ENCODE measurements around the gene OCSTAMP.

Gene OCSTAMP, protein sequence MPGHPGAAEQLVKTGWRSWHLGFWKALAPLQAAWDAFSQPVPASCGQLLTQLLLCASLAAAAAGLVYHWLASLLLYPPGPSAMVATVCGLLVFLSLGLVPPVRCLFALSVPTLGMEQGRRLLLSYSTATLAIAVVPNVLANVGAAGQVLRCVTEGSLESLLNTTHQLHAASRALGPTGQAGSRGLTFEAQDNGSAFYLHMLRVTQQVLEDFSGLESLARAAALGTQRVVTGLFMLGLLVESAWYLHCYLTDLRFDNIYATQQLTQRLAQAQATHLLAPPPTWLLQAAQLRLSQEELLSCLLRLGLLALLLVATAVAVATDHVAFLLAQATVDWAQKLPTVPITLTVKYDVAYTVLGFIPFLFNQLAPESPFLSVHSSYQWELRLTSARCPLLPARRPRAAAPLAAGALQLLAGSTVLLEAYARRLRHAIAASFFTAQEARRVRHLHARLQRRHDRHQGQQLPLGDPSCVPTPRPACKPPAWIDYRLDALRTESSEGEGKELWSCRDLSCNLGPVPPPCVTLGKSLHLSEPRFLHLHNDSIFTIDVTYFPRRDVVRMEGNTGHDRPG

DNA sequence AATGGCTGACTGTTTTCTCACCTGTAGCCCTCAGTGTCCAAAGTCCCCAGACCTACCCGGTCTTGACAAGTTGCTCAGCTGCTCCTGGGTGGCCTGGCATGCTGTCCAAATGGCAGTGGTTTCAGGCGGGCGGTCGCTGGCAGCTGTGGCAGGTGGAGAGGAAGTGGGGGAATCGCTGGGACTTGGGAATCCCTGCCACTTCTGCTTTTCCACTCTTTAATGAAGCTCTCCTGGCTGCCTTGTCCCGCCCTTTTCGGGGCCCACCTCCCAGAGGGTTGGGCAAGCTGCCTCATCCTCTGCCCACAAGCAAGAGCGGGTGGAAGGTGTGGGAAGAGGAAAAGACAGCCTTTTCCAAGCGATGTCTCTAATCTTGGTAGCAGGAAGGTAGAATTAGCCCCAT, at the start of gene OCSTAMP:
OCSTAMP (minus strand) TSS at position 194 of the 400 bp plus-strand sequence; CDS start at position 100, 94 bp downstream.
- DNase-seq (ENCODE audit: low read depth in 3 of 3, low spot score in 1 of 3), result no peak

DNA sequence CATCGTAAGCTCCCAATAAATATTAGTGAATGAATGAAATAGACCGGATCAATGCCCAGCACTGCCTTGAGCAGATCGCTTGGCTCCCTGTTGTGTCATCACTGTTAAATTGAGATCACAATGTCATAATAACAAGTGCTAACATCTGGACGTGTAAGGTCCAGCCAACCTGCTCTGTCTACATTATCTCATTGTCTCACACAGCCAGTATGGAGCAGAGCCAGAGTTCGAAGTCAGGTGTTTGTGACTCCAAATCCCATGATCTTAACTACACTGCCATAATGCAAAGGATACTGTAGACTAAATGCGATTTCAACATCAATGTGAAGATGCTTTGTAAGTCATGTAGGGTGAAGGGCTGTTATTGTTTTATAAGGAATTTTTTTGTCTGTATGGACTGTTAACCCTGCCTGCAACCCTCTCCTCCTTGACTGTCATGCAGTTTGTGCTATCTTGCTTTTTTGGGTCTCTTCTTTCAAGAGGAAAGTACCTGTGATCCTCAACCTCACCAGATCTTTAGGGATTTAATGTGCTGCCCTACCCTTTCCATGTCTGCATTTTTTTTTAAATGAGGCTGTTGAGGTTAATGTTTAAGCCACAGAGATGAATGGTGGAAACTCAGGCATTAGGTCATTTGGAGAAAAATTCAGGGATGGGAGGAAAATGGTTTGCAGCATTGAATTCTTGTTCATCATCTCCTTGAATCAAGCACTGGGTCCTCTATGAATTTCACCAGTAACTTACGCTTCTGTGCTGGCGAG, 49.0 kb upstream of the OCSTAMP start:
- DNase-seq (ENCODE audit: low read depth in 3 of 3, low spot score in 1 of 3), result no peak

DNA sequence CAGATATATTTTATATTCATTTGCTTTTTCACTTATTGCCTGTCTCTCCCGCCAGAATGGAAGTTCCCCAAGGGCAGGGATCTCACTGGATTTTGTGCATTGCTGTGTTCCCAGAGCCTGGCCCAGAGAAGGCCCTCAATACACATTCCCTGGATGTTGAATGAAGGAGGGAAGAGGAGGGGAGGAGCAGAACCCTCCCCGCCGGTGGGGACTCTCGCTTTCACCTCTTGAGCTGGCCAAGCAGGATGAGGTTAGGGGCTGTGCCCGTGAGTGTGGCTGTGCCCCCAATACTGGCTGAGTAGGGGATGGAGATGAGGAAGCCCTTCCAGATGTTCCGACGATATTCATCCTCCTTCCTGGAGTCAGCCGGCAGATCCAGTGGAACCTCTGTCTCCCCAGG, 45.5 kb upstream of the OCSTAMP start:
- DNase-seq (ENCODE audit: low read depth in 3 of 3, low spot score in 1 of 3), result no peak

DNA sequence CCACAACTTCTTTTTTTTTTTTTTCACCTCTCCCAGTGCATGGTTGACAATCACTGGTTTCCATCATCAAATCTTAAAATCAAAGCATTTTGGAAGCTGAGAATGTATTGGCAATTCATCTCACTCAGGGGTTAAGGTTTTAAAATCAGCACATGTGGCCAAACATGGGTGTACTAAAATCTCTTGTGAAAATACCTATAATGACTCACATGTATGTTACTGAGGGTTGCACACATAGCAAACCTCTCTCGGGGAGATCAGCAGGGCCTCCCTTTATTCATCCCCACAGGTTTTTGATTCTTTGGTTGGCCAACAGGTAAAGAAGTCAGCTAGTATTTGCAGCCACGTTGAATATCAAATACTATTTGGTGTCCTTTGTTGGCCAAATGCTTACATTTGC, 44.3 kb upstream of the OCSTAMP start:
- DNase-seq (ENCODE audit: low read depth in 3 of 3, low spot score in 1 of 3), result no peak

- no peak for DNase-seq (ENCODE audit: low read depth in 3 of 3, low spot score in 1 of 3)
Observed at GRCh38 chr20:46592580-46593362, 42.3 kb upstream of the OCSTAMP start.

- DNase-seq (ENCODE audit: low read depth in 3 of 3, low spot score in 1 of 3), result no peak
Observed at GRCh38 chr20:46590443-46590842, 40.0 kb upstream of the OCSTAMP start.

GRCh38 chr20:46588532-46589511, 38.4 kb upstream of the OCSTAMP start:
- no peak for DNase-seq (ENCODE audit: low read depth in 3 of 3, low spot score in 1 of 3)

DNA sequence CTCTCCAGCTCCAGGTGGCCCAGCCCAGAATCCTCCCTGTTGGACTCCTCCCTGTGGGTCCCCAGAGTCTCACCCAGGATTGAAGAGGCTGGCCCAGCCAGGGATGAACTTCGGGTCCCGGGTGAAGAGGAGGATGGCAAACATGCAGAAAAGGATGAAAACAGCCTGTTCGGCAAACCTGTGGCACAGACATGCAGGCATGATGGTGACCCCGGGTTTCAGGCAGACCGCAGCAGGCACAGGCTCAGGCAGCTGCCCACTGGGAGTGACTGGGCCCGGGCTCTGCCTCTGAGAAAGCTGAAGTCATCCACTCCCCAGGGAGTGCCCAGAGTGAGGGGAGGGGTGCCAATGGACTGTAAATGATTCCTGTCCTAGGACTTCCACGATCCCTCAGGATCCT, 37.5 kb upstream of the OCSTAMP start:
- no peak for DNase-seq (ENCODE audit: low read depth in 3 of 3, low spot score in 1 of 3)

- DNase-seq (ENCODE audit: low read depth in 3 of 3, low spot score in 1 of 3), result no peak
Observed at GRCh38 chr20:46586724-46587123, 36.3 kb upstream of the OCSTAMP start.

GRCh38 chr20:46584508-46584907, 34.1 kb upstream of the OCSTAMP start:
- DNase-seq (ENCODE audit: low read depth in 3 of 3, low spot score in 1 of 3), result no peak

DNA sequence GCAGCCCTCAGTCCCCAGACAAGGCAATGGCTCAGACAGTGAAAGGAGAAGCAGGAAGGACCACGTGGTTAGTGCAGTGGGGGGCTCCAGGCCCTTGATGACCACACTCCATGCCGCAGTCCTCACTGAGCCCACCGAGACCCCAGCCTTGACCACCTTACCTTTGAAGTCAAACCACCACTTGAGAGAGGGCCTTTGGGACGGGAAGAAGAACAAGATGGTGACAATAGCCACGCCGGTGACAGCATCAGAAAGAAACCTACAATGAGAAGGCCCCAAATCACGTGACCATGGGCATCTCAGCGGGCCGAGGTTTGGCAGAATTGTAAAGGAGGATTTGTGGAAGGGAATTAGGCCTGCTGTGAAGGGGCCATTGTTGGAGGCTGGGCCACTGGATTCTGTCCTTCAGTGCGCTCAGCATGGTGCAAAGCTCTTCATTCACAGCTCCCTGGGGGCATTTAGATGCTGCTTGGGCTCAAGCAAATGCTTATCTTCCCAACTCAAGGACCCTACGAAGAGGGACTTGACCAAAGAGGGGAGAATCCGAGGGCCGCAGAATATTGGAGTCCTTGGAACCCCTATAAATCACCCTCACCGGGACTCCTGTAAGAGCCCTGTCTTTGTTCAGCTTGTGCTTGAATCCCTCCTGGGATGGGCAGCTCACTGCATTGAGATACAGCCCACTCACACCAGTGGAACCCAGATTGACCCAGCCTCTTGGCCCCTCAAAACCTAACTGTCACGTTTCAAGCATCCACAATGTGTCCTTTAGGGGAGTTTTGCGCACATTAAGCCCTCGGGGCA, 33.2 kb upstream of the OCSTAMP start:
- no peak for DNase-seq (ENCODE audit: low read depth in 3 of 3, low spot score in 1 of 3)

DNA sequence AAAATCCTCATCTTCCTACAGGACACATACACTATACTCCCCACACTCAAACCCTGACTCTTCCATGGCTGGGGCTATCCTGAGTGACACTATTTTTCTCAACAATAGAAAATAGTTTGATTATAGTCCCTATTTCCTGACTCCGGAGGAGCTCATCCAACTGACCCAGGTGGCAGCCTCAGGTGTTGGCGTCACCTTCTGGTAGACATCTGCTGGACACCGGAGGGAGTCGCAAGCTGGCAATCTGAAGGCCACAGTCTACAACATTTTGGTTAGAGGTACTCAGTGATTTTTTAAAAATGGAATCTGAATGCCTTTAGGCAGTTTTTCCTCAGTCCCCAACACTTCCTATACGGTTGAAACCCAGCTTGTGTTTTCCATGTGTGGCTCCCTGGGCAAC, 32.2 kb upstream of the OCSTAMP start:
- DNase-seq (ENCODE audit: low read depth in 3 of 3, low spot score in 1 of 3), result no peak

DNA sequence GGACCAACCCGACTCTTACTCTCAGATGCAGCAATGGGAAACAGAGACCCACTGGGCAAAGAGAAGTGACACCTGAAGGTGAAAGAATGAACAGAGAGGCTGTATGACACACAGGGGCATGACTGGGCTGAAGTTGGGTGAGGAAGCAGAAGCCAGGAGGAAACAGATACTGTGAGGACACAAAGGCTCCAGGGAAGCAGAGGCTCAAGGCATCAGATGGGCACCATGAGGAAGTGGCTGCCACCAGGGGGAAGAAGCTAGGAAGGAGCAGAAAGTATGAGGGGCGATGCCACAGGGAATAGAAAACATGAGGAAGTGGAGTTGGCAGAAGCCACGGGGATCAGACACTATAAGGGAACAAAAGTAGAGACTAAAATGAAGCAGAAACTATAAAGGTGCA, 30.9 kb upstream of the OCSTAMP start:
- no peak for DNase-seq (ENCODE audit: low read depth in 3 of 3, low spot score in 1 of 3)

DNA sequence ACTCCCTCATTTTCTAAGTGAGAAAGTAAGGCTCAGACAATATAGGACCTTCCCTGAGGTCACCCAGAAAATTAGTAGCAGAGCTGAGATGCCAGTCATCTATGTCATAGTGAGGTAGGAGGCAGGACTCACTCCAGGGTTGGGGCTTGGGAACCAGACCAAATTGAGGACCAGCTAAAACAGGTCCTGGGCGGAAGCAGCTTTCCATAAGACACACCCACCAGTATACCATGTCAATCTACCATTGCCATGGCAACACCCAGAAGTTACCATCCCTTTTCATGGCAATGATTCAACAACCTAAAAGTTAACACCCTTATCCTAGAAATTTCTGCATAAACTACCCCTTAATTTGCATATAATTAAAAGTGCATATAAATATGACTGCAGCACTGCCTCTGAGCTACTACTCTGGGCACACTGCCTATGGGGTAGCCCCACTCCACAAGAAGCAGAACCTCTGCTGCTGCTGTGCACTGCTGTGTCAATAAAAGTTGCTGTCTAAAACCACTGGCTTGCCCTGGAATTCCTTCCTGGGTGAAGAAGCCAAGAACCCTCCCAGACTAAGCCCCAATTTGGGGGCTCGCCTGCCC, 30.3 kb upstream of the OCSTAMP start:
- no peak for DNase-seq (ENCODE audit: low read depth in 3 of 3, low spot score in 1 of 3)

- DNase-seq (ENCODE audit: low read depth in 3 of 3, low spot score in 1 of 3), result no peak
Observed at GRCh38 chr20:46578745-46579144, 28.3 kb upstream of the OCSTAMP start.

DNA sequence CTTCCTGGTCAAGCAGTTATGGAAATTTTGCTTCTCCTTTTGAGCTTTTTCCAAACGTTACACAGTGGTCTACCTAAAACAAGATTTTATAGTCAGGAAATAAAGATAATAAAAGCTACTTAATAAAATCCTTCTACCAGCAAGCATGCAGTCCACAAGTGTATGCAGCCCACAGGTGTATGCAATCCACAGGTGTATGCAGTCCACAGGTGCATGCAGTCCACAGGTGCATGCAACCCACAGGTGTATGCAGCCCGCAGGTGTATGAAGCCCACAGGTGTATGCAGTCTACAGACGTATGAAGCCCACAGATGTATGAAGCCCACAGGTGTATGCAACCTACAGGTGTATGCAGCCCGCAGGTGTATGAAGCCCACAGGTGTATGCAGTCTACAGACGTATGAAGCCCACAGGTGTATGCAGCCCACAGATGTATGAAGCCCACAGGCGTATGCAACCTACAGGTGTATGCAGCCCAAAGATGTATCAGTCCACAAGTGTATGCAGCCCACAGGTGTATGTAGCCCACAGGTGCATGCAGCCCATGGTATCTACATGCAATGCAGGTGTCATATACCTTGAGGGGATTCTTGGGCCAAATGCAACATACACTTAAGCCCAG, 26.4 kb upstream of the OCSTAMP start:
- no peak for DNase-seq (ENCODE audit: low read depth in 3 of 3, low spot score in 1 of 3)

- no peak for DNase-seq (ENCODE audit: low read depth in 3 of 3, low spot score in 1 of 3)
Observed at GRCh38 chr20:46575937-46576461, 25.5 kb upstream of the OCSTAMP start.

- DNase-seq (ENCODE audit: low read depth in 3 of 3, low spot score in 1 of 3), result no peak
Observed at GRCh38 chr20:46575394-46575793, 24.9 kb upstream of the OCSTAMP start.

Measured in stimulated activated CD4-positive, alpha-beta T cell treated with anti-CD3 and anti-CD28 coated beads, TNF-alpha, amount 100 ng/mL, for 1 hour (primary cell).